ENCODE results near the gene BRD2. TPM values are rescaled to one million over a fixed set of nuclear protein-coding genes. Genes with fewer than 3 reads are reported as not detected.

The BRD2 gene
- total RNA-seq, 1 experiment from 2014 or later, result 252 TPM

- H2BK15ac ChIP-seq (ENCODE audit: low read depth, low read length), result no peak overlapping the region
- H3K4me1 Mint-ChIP-seq, result peaks cover 6 to 8% of the 10 kb centered on the region in 2 experiments
- no peak overlapping the region for H2AK5ac ChIP-seq (ENCODE audit: insufficient read length, low read length)
- no peak for DNase-seq
- no peak overlapping the region for H2BK12ac ChIP-seq (ENCODE audit: insufficient read length, low read depth, low read length)
- no peaks in the 10 kb centered on the region for H3K27me3 ChIP-seq (ENCODE audit: insufficient read depth, low read length)
- no peaks in the 10 kb centered on the region; a peak in 1 of 5 replicates for H3K9me3 Mint-ChIP-seq
- no peaks in the 10 kb centered on the region; the same call in 1 of the 2 replicates for H3K4me1 ChIP-seq (ENCODE audit: insufficient read depth, low read length)
- no peak overlapping the region for H4K8ac ChIP-seq (replicated peaks; ENCODE audit: insufficient read length, low read depth, low read length)
- H3K23ac ChIP-seq (ENCODE audit: insufficient read length, low read depth, low read length), result no peak overlapping the region
- no peak overlapping the region for H3K4me2 ChIP-seq (ENCODE audit: insufficient read depth, insufficient read length, low read length)
- H3K79me2 ChIP-seq (ENCODE audit: insufficient read depth, low read length), result no peaks in the 10 kb centered on the region; the same call in 1 of the 2 replicates
- no peak overlapping the region for H3K9ac ChIP-seq (ENCODE audit: extremely low read depth, insufficient read length, low read length)
- no peak overlapping the region for H3K27ac ChIP-seq (ENCODE audit: insufficient read length, low read depth, low read length)
- no peak overlapping the region for H3K27ac Mint-ChIP-seq
- H3K18ac ChIP-seq (ENCODE audit: insufficient read length, low read depth, low read length), result no peak overlapping the region
- H3K14ac ChIP-seq (ENCODE audit: insufficient read depth, low read length), result no peak overlapping the region
- no peaks in the 10 kb centered on the region for H3K79me1 ChIP-seq (ENCODE audit: insufficient read depth, low read depth, low read length, poor library complexity, severe bottlenecking)
- H2BK20ac ChIP-seq (ENCODE audit: low read depth, low read length, poor library complexity, severe bottlenecking), result no peak overlapping the region
- no peak overlapping the region for H3K4me3 Mint-ChIP-seq
- no peak overlapping the region for H4K91ac ChIP-seq (ENCODE audit: insufficient read length, low read depth, low read length)
- H2BK120ac ChIP-seq (ENCODE audit: low read depth, low read length, poor library complexity, severe bottlenecking), result no peak overlapping the region
- H3K9me3 ChIP-seq (ENCODE audit: control insufficient read depth, low read depth, low read length), result no peaks in the 10 kb centered on the region
- H3K27me3 Mint-ChIP-seq (ENCODE audit: low read depth), result peaks cover 2% of the 10 kb centered on the region; the same call in 1 of the 2 replicates
- H2AFZ ChIP-seq (ENCODE audit: low read length), result no peak overlapping the region
- WGBS (ENCODE audit: extremely low coverage, insufficient read length, low lambda C conversion rate), result no CpG with 5 or more reads among the region's 4 CpGs
- no peaks in the 10 kb centered on the region for H3K23me2 ChIP-seq (ENCODE audit: insufficient read length, low read depth, low read length, poor library complexity, severe bottlenecking)
- no peak overlapping the region for H3T11ph ChIP-seq (ENCODE audit: low read length)
- no peak for TF ChIP-seq CTCF (conservative IDR thresholded peaks at IDR 0.05)
- H4K5ac ChIP-seq (ENCODE audit: insufficient read length, low read depth, low read length), result no peak overlapping the region
- H4K20me1 ChIP-seq (ENCODE audit: control insufficient read depth, insufficient read depth, insufficient read length), result no peaks in the 10 kb centered on the region
- no peaks in the 10 kb centered on the region for H3K36me3 Mint-ChIP-seq (ENCODE audit: insufficient read depth in 1 of 3, low read depth in 3 of 3)
- H3K56ac ChIP-seq (ENCODE audit: insufficient read length, low read depth, low read length), result no peak overlapping the region
- H2BK5ac ChIP-seq (ENCODE audit: insufficient read length, low read length), result no peak overlapping the region
- H3K4ac ChIP-seq (ENCODE audit: low read depth, low read length), result no peak overlapping the region
Measured at GRCh38 chr6:33017018-33017417, 48.6 kb downstream of the BRD2 start.
